IMR-90 (cell line): ENCODE data around the gene HS3ST5. TPM values are rescaled to one million over a fixed set of nuclear protein-coding genes. Genes with fewer than 3 reads are reported as not detected.

ENCODE experiments used
- ATAC-seq: fragments of 200-7000 bp; cut with Tn5 transposase; 2 replicates; pipeline ENCODE4 v1.9.1; 2020; ENCODE audit warnings: low read depth, mild to moderate bottlenecking, moderate library complexity
- BruUV-seq: library from RNA; stranded (reverse); fragments of 400-500 nt; replicated peaks from 2 replicates; lab custom pipeline; 2021; lab: Mats Ljungman, UMichigan
- CTCF ChIA-PET: fragments of 300-600 bp; formaldehyde crosslinking; extraction: SDS; loops from one replicate; lab custom pipeline; 2021; ENCODE audit warnings: antibody characterized with exemption; lab: Yijun Ruan, JAX
- POLR2A ChIA-PET: fragments of 300-600 bp; sonication (Branson Sonifier 250); formaldehyde crosslinking; loops from one replicate; lab custom pipeline; 2022; ENCODE audit warnings: antibody characterized with exemption; ENCODE audit not compliant: unreplicated experiment; lab: Charles Lee
- DNase-seq: peaks from one replicate; pipeline ENCODE4 v3.0.0; 2013
- H2AFZ ChIP-seq: replicated peaks from 2 replicates; pipeline ENCODE3; 2013; ENCODE audit warnings: low read length, mild to moderate bottlenecking; ENCODE audit not compliant: poor library complexity
- H2AK5ac ChIP-seq: 2 replicates; pipeline ENCODE4 v1.6.1; 2013; ENCODE audit warnings: low read depth, low read length, inconsistent platforms
- H2AK9ac ChIP-seq: replicated peaks from 2 replicates; pipeline ENCODE3; 2013; ENCODE audit warnings: mild to moderate bottlenecking, low read depth, low read length, moderate library complexity; ENCODE audit not compliant: poor library complexity
- H2BK120ac ChIP-seq: 2 replicates; pipeline ENCODE4 v1.6.1; 2013; ENCODE audit warnings: low read depth, low read length, inconsistent platforms
- H2BK15ac ChIP-seq: 3 replicates; pipeline ENCODE4 v1.6.1; 2013; ENCODE audit warnings: low read depth, low read length, inconsistent platforms
- H2BK20ac ChIP-seq: 2 replicates; pipeline ENCODE4 v1.6.1; 2013; ENCODE audit warnings: low read depth, mild to moderate bottlenecking, inconsistent platforms, low read length, moderate library complexity
- H2BK5ac ChIP-seq: 2 replicates; pipeline ENCODE4 v1.6.1; 2013; ENCODE audit warnings: mild to moderate bottlenecking, low read depth, low read length, inconsistent platforms; ENCODE audit not compliant: poor library complexity, severe bottlenecking
- H3K14ac ChIP-seq: replicated peaks from 2 replicates; pipeline ENCODE4 v1.6.1; 2013; ENCODE audit warnings: low read depth, low read length, inconsistent platforms
- H3K18ac ChIP-seq: 2 replicates; pipeline ENCODE4 v1.6.1; 2013; ENCODE audit warnings: low read depth, low read length, control low read depth
- H3K23ac ChIP-seq: 2 replicates; pipeline ENCODE4 v1.6.1; 2013; ENCODE audit warnings: low read depth, low read length, inconsistent platforms
- H3K27ac ChIP-seq: 2 replicates; pipeline ENCODE4 v1.5.1; 2013; ENCODE audit warnings: mild to moderate bottlenecking, control low read depth, low read length; ENCODE audit not compliant: insufficient read depth
- H3K27me3 ChIP-seq: 2 replicates; pipeline ENCODE4 v1.6.1; 2013; ENCODE audit warnings: low read length; ENCODE audit not compliant: control insufficient read depth, insufficient read depth
- H3K36me3 ChIP-seq: 2 replicates; pipeline ENCODE4 v1.6.1; 2013; ENCODE audit warnings: low read length, mixed read lengths; ENCODE audit not compliant: control insufficient read depth, insufficient read depth
- H3K4ac ChIP-seq: 2 replicates; pipeline ENCODE4 v1.6.1; 2013; ENCODE audit warnings: low read depth, low read length, inconsistent platforms
- H3K4me1 ChIP-seq: 2 replicates; pipeline ENCODE4 v1.6.1; 2013; ENCODE audit warnings: low read length, mixed read lengths; ENCODE audit not compliant: control insufficient read depth, insufficient read depth
- H3K4me2 ChIP-seq: 2 replicates; pipeline ENCODE4 v1.6.1; 2013; ENCODE audit warnings: low read depth, mild to moderate bottlenecking, control low read depth, low read length, moderate library complexity
- H3K4me3 ChIP-seq: 2 replicates; pipeline ENCODE4 v1.5.1; 2013; ENCODE audit warnings: low read depth, mild to moderate bottlenecking, control low read depth, low read length, moderate library complexity; ENCODE audit not compliant: insufficient read depth
- H3K56ac ChIP-seq: 2 replicates; pipeline ENCODE4 v1.6.1; 2013; ENCODE audit warnings: low read length, inconsistent platforms; ENCODE audit not compliant: insufficient read depth; ENCODE audit errors: extremely low read depth
- H3K79me1 ChIP-seq, 2 experiments: 2 replicates each; pipeline ENCODE4 v1.6.1; 2013; ENCODE audit warnings: low read length in 2 of 2, inconsistent platforms in 1 of 2, low read depth in 1 of 2
- H3K9ac ChIP-seq: 2 replicates; pipeline ENCODE4 v1.6.1; 2013; ENCODE audit warnings: low read depth, low read length, control low read depth
- H3K9me1 ChIP-seq: 2 replicates; pipeline ENCODE4 v1.6.1; 2013; ENCODE audit warnings: low read length, inconsistent platforms; ENCODE audit not compliant: insufficient read depth
- H3K9me3 ChIP-seq: 2 replicates; pipeline ENCODE4 v1.6.1; 2013; ENCODE audit warnings: low read length; ENCODE audit not compliant: control insufficient read depth, insufficient read depth
- H4K20me1 ChIP-seq: 2 replicates; pipeline ENCODE4 v1.6.1; 2013; ENCODE audit warnings: low read length, inconsistent platforms; ENCODE audit not compliant: insufficient read depth
- H4K5ac ChIP-seq: 2 replicates; pipeline ENCODE4 v1.6.1; 2013; ENCODE audit warnings: mild to moderate bottlenecking, low read depth, low read length, control low read depth
- H4K8ac ChIP-seq, 2 experiments: 2 replicates each; pipeline ENCODE4 v1.6.1; 2013; ENCODE audit warnings: low read depth in 2 of 2, low read length in 2 of 2, control low read depth in 1 of 2, inconsistent platforms in 1 of 2
- H4K91ac ChIP-seq: 2 replicates; pipeline ENCODE4 v1.6.1; 2013; ENCODE audit warnings: low read depth, low read length, inconsistent platforms; ENCODE audit not compliant: insufficient read depth
- CEBPB ChIP-seq: IDR thresholded peaks from 2 replicates; pipeline ENCODE4 v1.6.1; 2012; ENCODE audit warnings: low read depth, low read length, improper control_type of control experiment
- CTCF ChIP-seq: conservative IDR thresholded peaks from 2 replicates; pipeline ENCODE4 v1.5.1; 2012; ENCODE audit warnings: mild to moderate bottlenecking, low read depth, low read length, improper control_type of control experiment
- FOS ChIP-seq: fragments of 150-350 bp; IDR thresholded peaks from 2 replicates; pipeline ENCODE4 v1.6.1; 2016; ENCODE audit warnings: low read depth, low read length
- NFE2L2 ChIP-seq: fragments of 150-350 bp; IDR thresholded peaks from 2 replicates; pipeline ENCODE4 v1.6.1; 2016; ENCODE audit warnings: low read depth, mild to moderate bottlenecking, low read length
- RAD21 ChIP-seq: IDR thresholded peaks from 2 replicates; pipeline ENCODE4 v1.6.1; 2012; ENCODE audit warnings: low read length, improper control_type of control experiment
- RCOR1 ChIP-seq: IDR thresholded peaks from 2 replicates; pipeline ENCODE4 v1.6.1; 2012; ENCODE audit warnings: mild to moderate bottlenecking, low read length, improper control_type of control experiment; ENCODE audit not compliant: insufficient replicate concordance
- USF2 ChIP-seq: fragments of 150-350 bp; IDR thresholded peaks from 2 replicates; pipeline ENCODE4 v1.6.1; 2017; ENCODE audit warnings: mild to moderate bottlenecking, antibody characterized with exemption, low read length, low read depth
- WGBS, 2 experiments: methylation state at CpG; one replicate each; pipeline versions ENCODE4 v1.1.5 to v1.1.7; 2013; ENCODE audit warnings: missing lambda C conversion rate in 2 of 2; ENCODE audit not compliant: insufficient read length in 1 of 2; ENCODE audit errors: extremely low coverage in 2 of 2; 5-methylcytosine and 5-hydroxymethylcytosine counted together
- dilution Hi-C: fragments of 300-500 bp; cut with HindIII; formaldehyde crosslinking; loops from one replicate; pipeline ENCODE4 v1.14.3; 2018; ENCODE audit warnings: low sequenced_read_pairs; ENCODE audit not compliant: unreplicated experiment
- in situ Hi-C: fragments of 300-500 bp; cut with MboI; formaldehyde crosslinking; loops from 3 replicates; pipeline ENCODE4 v1.14.3; 2019; ENCODE audit warnings: low sequenced_read_pairs, inconsistent platforms, mixed read lengths
- intact Hi-C: fragments of 100-400 bp; cut with micrococcal nuclease; formaldehyde crosslinking; loops from 2 replicates; pipeline ENCODE4 v1.10.0; 2022
- polyA plus RNA-seq, 3 experiments: library from polyadenylated mRNA; depleted of rRNA; stranded (reverse); fragments of >200 nt; gene quantifications; 2 replicates each; pipeline ENCODE4 v1.2.3, GENCODE V29; 2012; ENCODE audit warnings: low replicate concordance in 1 of 3
- total RNA-seq: library from RNA; depleted of rRNA; stranded (reverse); fragments of >200 nt; gene quantifications from 2 replicates; pipeline ENCODE4 v1.2.3, GENCODE V29; 2012
- TF ChIP-seq, protein P1 (sequence below): fragments of 150-350 bp; IDR thresholded peaks from 2 replicates; pipeline ENCODE4 v1.6.1; 2016; ENCODE audit warnings: low read depth, mild to moderate bottlenecking, low read length, moderate library complexity, borderline replicate concordance

HS3ST5 gene
- total and polyA plus RNA-seq, 2 of the 4 experiments (the other 2 are of a cell fraction) = not detected

DNA sequence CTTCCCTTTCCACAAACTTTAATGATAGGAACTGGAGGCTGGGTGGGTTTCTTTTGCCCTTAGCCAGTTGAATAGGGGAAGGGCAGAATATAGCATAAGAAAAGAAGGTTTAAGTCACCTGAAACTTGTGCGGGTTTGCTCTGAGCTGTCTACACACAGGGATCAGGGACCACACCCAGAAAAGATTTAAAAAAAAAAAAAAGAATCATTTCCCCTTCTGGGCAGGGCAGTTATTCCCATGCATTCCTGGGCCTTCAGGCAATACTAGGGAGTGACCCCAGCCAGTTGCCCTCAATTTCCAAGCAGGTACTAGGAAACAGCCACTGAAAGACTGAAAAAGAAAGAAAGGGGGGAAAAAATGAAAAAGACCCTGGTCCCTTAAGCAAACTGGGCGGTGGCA lies 332.3 kb downstream of the HS3ST5 start:
- Histone ChIP-seq H3K79me1 (0 out of 4 replicates have a peak, but pooled peaks cover 0 to 3% of the 10 kb centered on the region in 2 experiments), H3K4me3 (no peak overlapping the region), H4K5ac (no peak overlapping the region), H3K56ac (no peak overlapping the region), H2AFZ (no peak overlapping the region), H3K4ac (no peak overlapping the region), H4K20me1 (no peaks in the 10 kb centered on the region), H3K36me3 (no peaks in the 10 kb centered on the region), H3K9me3 (no peaks in the 10 kb centered on the region), H3K4me1 (peaks cover 3% of the 10 kb centered on the region; the same call in 1 of the 2 replicates), H3K9ac (no peak overlapping the region), H2AK9ac (no peak overlapping the region), H2AK5ac (no peak overlapping the region), H3K27ac (no peak overlapping the region), H2BK5ac (no peak overlapping the region), H3K18ac (no peak overlapping the region), H4K91ac (no peak overlapping the region), H2BK15ac (no peak overlapping the region), H3K4me2 (no peak overlapping the region), H4K8ac (no peak overlapping the region), H3K14ac (no peak overlapping the region), H2BK20ac (no peak overlapping the region), H3K27me3 (no peaks in the 10 kb centered on the region), H3K9me1 (no peaks in the 10 kb centered on the region), H3K23ac (no peak overlapping the region), H2BK120ac (no peak overlapping the region)
- BruUV-seq = no TSS peak
- ATAC-seq (no peak), DNase-seq (no peak)
- in situ Hi-C loops = no loop called here
- CTCF ChIA-PET = no interaction called here
- intact Hi-C loops = no loop called here
- dilution Hi-C loops = no loop called here
- POLR2A ChIA-PET = no interaction called here
- TF ChIP-seq CTCF = no peak
- no peak for TF ChIP-seq CEBPB
- TF ChIP-seq USF2 = no peak
- TF ChIP-seq RCOR1 = no peak
- no peak for TF ChIP-seq NFE2L2
- no peak for TF ChIP-seq RAD21
- TF ChIP-seq, protein P1, sequence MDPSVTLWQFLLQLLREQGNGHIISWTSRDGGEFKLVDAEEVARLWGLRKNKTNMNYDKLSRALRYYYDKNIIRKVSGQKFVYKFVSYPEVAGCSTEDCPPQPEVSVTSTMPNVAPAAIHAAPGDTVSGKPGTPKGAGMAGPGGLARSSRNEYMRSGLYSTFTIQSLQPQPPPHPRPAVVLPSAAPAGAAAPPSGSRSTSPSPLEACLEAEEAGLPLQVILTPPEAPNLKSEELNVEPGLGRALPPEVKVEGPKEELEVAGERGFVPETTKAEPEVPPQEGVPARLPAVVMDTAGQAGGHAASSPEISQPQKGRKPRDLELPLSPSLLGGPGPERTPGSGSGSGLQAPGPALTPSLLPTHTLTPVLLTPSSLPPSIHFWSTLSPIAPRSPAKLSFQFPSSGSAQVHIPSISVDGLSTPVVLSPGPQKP = no peak
- TF ChIP-seq FOS = no peak
- no CpG with 5 or more reads among the region's 2 CpGs for WGBS, 2 experiments
